Central memory CD8-positive, alpha-beta T cell (primary cell): Measurements from ENCODE around the gene YKT6.

Experiments used
- ATAC-seq: fragments of 150-1000 bp; cut with Tn5 transposase; replicated peaks from 2 replicates; pipeline ENCODE4 v1.10.0; 2022; ENCODE audit warnings: mild to moderate bottlenecking, moderate FRiP score, moderate number of reproducible peaks; ENCODE audit not compliant: poor library complexity, severe bottlenecking; ENCODE audit errors: extremely low read depth
- DNase-seq, 2 donors: peaks; one replicate each; pipeline ENCODE4 v3.0.0; 2021; ENCODE audit warnings: low spot score in 2 of 2
- H3K27ac Mint-ChIP-seq: one replicate; pipeline ENCODE4 v1.8.0; 2022; ENCODE audit warnings: low read depth, mild to moderate bottlenecking, moderate library complexity, mixed read lengths
- H3K27me3 Mint-ChIP-seq: one replicate; pipeline ENCODE4 v1.8.0; 2022; ENCODE audit warnings: mixed read lengths
- H3K36me3 Mint-ChIP-seq: one replicate; pipeline ENCODE4 v1.8.0; 2022; ENCODE audit warnings: mild to moderate bottlenecking, moderate library complexity, mixed read lengths; ENCODE audit not compliant: insufficient read depth
- H3K4me1 Mint-ChIP-seq: one replicate; pipeline ENCODE4 v1.8.0; 2022; ENCODE audit warnings: mixed read lengths
- H3K4me3 Mint-ChIP-seq: one replicate; pipeline ENCODE4 v1.8.0; 2022; ENCODE audit warnings: mild to moderate bottlenecking, moderate library complexity, mixed read lengths
- H3K9me3 Mint-ChIP-seq: one replicate; pipeline ENCODE4 v1.8.0; 2022; ENCODE audit warnings: mixed read lengths

Gene YKT6

GRCh38 chr7:44239361-44239760 lies 38.6 kb downstream of the YKT6 start:
- no peak overlapping the region for H3K27ac Mint-ChIP-seq
- H3K9me3 Mint-ChIP-seq: no peaks in the 10 kb centered on the region
- peaks cover 14% of the 10 kb centered on the region for H3K27me3 Mint-ChIP-seq
- no peak overlapping the region for H3K4me3 Mint-ChIP-seq
- DNase-seq: no peak
- no peaks in the 10 kb centered on the region for H3K36me3 Mint-ChIP-seq
- H3K4me1 Mint-ChIP-seq: no peaks in the 10 kb centered on the region
- no peak for ATAC-seq

DNA sequence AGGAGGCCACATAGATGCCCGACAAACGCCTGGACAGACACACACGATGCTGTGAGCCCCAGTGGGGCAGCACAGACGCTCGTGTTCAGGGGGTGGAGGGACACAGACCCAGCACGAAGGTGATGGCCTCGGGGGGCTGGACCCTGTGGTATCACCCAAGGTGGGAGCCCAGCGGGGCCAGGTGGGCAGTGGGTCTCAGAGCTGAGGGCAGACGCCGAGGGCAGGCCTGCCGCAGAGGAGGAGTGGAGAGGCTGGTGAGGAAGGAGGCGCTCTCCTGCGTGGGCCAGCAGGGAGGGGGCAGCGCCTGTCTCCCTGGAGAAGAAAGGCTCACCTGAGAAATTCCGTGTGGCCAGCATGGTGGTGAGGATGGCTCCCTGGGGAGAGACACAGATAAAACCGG lies 39.6 kb downstream of the YKT6 start:
- no peaks in the 10 kb centered on the region for H3K36me3 Mint-ChIP-seq
- peaks cover 14% of the 10 kb centered on the region for H3K27me3 Mint-ChIP-seq
- DNase-seq: no peak
- no peak overlapping the region for H3K27ac Mint-ChIP-seq
- no peak overlapping the region for H3K4me3 Mint-ChIP-seq
- no peak for ATAC-seq
- H3K9me3 Mint-ChIP-seq: no peaks in the 10 kb centered on the region
- H3K4me1 Mint-ChIP-seq: no peaks in the 10 kb centered on the region

- H3K36me3 Mint-ChIP-seq: no peaks in the 10 kb centered on the region
- H3K4me1 Mint-ChIP-seq: no peaks in the 10 kb centered on the region
- ATAC-seq: peak; percentile 66
- H3K27ac Mint-ChIP-seq: no peak overlapping the region
- no peaks in the 10 kb centered on the region for H3K9me3 Mint-ChIP-seq
- peak; percentile 25 to 26 for DNase-seq
- H3K4me3 Mint-ChIP-seq: no peak overlapping the region
- peaks cover 10% of the 10 kb centered on the region for H3K27me3 Mint-ChIP-seq
Measured at GRCh38 chr7:44240983-44241510, 40.3 kb downstream of the YKT6 start.

- no peak for DNase-seq
- Mint-ChIP-seq H3K27me3 (no peaks in the 10 kb centered on the region), H3K27ac (no peak overlapping the region), H3K9me3 (no peaks in the 10 kb centered on the region), H3K36me3 (no peaks in the 10 kb centered on the region), H3K4me1 (no peaks in the 10 kb centered on the region), H3K4me3 (no peak overlapping the region)
- ATAC-seq: no peak
Measured at GRCh38 chr7:44242091-44242490, 41.3 kb downstream of the YKT6 start.

DNA sequence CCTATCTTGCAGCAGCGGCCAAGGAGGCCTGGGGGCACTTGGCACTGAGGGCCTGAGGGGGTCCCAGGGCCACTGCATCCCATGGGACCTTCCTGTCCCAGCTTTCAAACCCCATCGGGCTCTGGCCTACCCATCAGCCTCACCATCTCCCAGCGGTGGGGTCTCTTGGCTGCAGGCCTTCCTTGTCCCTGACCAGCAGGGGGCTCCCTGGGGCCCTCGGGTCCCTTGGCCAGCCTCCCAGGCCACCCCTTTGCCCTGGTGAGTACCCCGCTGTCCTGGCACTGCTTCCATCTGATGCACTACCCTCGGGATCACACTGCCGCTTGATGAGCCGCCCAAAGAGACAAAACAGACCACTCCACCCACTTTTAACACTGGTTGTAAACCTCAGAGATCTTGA lies 43.5 kb downstream of the YKT6 start:
- no peaks in the 10 kb centered on the region for H3K9me3 Mint-ChIP-seq
- H3K4me3 Mint-ChIP-seq: no peak overlapping the region
- H3K4me1 Mint-ChIP-seq: no peaks in the 10 kb centered on the region
- no peak for DNase-seq
- H3K36me3 Mint-ChIP-seq: no peaks in the 10 kb centered on the region
- no peak for ATAC-seq
- H3K27me3 Mint-ChIP-seq: no peaks in the 10 kb centered on the region
- H3K27ac Mint-ChIP-seq: no peak overlapping the region

GRCh38 chr7:44246396-44247113 lies 45.8 kb downstream of the YKT6 start:
- H3K4me1 Mint-ChIP-seq: no peaks in the 10 kb centered on the region
- no peak overlapping the region for H3K27ac Mint-ChIP-seq
- H3K4me3 Mint-ChIP-seq: no peak overlapping the region
- H3K9me3 Mint-ChIP-seq: no peaks in the 10 kb centered on the region
- DNase-seq (no peak), ATAC-seq (no peak)
- no peaks in the 10 kb centered on the region for H3K27me3 Mint-ChIP-seq
- H3K36me3 Mint-ChIP-seq: no peaks in the 10 kb centered on the region

DNA sequence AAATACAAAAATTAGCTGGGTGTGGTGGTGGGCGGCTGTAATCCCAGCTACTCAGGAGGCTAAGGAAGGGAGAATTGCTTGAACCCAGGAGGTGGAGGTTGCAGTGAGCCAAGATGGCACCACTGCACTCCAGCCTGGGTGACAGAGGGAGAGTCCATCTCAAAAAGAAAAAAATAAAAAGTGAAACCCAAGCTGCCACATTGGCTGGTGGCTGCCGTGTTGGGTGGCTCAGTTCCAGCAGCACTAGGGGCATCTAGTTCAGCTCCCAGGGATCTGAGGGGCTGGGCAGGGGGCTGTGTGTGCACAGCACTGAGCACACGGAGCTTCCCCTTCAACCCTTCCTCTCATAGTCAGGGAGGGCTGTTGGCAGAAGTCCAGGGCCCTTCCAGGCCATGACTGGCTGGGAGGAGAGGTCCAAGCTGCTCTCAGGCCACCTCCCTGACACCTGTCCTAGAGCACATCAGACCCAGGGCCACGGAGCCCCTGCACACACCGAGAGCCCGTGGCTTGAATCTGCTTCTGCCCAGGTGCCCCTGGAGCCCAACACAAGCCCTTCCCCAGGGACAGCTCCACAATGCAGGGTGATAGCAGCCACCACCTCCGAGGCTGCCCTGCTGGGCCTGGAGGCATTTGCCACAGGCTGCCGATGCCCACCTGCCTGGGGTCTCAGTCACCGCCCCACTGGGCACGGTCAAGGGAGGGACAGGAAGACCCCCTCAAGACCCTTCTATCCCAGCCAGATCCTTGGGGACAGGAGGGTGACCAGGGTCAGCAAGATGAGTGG lies 47.3 kb downstream of the YKT6 start:
- no peak for DNase-seq
- no peaks in the 10 kb centered on the region for H3K27me3 Mint-ChIP-seq
- H3K4me1 Mint-ChIP-seq: no peaks in the 10 kb centered on the region
- ATAC-seq: no peak
- H3K4me3 Mint-ChIP-seq: no peak overlapping the region
- no peak overlapping the region for H3K27ac Mint-ChIP-seq
- no peaks in the 10 kb centered on the region for H3K36me3 Mint-ChIP-seq
- H3K9me3 Mint-ChIP-seq: no peaks in the 10 kb centered on the region

GRCh38 chr7:44249639-44250234 lies 49.0 kb downstream of the YKT6 start:
- H3K27ac Mint-ChIP-seq: no peak overlapping the region
- no peaks in the 10 kb centered on the region for H3K4me1 Mint-ChIP-seq
- no peak for DNase-seq
- ATAC-seq: no peak
- H3K27me3 Mint-ChIP-seq: no peaks in the 10 kb centered on the region
- H3K9me3 Mint-ChIP-seq: no peaks in the 10 kb centered on the region
- H3K4me3 Mint-ChIP-seq: no peak overlapping the region
- H3K36me3 Mint-ChIP-seq: peaks cover 1% of the 10 kb centered on the region

DNA sequence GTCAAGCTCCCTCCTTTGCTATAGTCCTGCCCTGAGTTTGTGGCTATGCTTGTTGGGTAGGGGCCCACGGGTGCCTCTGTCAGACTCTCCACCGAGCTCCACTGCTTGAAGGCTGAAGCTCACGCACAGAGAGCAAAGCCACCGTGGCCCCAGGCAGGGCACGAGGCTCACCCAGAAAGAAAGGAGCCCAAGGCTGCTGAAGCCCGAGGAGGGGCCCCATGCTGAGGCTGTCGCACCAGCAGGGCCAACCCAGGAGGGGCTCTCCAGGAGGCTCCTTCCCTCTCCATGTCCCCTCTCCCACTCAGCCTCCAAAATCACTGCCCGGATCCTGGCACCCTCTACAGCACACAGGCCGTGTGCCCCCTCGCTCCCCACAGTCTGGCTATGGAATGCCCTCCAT lies 50.5 kb downstream of the YKT6 start:
- ATAC-seq: no peak
- Mint-ChIP-seq H3K36me3 (peaks cover 1% of the 10 kb centered on the region), H3K27ac (no peak overlapping the region), H3K9me3 (no peaks in the 10 kb centered on the region), H3K4me1 (no peaks in the 10 kb centered on the region), H3K27me3 (no peaks in the 10 kb centered on the region), H3K4me3 (no peak overlapping the region)
- DNase-seq: no peak

- DNase-seq: no peak
- ATAC-seq: no peak
- Mint-ChIP-seq H3K27me3 (no peaks in the 10 kb centered on the region), H3K4me3 (no peak overlapping the region), H3K36me3 (peaks cover 1% of the 10 kb centered on the region), H3K27ac (no peak overlapping the region), H3K9me3 (no peaks in the 10 kb centered on the region), H3K4me1 (no peaks in the 10 kb centered on the region)
Measured at GRCh38 chr7:44251881-44252280, 51.1 kb downstream of the YKT6 start.

- H3K27ac Mint-ChIP-seq: peak overlapping the region; percentile 26
- DNase-seq (no peak), ATAC-seq (no peak)
- H3K36me3 Mint-ChIP-seq: peaks cover 3% of the 10 kb centered on the region
- H3K27me3 Mint-ChIP-seq: no peaks in the 10 kb centered on the region
- no peak overlapping the region for H3K4me3 Mint-ChIP-seq
- H3K4me1 Mint-ChIP-seq: peaks cover 17% of the 10 kb centered on the region
- H3K9me3 Mint-ChIP-seq: no peaks in the 10 kb centered on the region
Measured at GRCh38 chr7:44256459-44256858, 55.7 kb downstream of the YKT6 start.

DNA sequence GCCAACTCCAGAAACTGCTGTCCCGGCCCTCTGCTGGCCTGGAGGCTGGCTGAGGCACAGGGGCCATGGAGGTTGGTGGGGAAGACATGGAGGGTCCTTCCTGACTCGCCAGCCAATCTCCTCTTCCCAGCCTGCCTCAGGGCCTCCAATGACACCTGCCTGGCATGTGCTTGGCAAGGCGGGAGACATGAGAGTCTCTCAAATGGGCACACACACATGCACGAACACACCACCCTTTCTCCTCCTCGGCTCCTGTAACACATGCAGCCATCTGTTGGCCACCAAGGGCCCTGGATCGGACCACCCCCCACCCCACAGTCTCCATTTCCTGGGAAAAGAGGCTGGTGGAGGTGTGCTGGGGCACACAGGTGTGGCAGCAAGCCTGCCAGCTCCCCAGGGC lies 56.4 kb downstream of the YKT6 start:
- no peak for ATAC-seq
- Mint-ChIP-seq H3K27ac (peak overlapping the region; percentile 54), H3K36me3 (peaks cover 3% of the 10 kb centered on the region), H3K4me3 (no peak overlapping the region), H3K4me1 (peaks cover 17% of the 10 kb centered on the region), H3K9me3 (no peaks in the 10 kb centered on the region), H3K27me3 (no peaks in the 10 kb centered on the region)
- no peak for DNase-seq
